NCI-H1105 (cell line): Measurements from ENCODE around the gene FOXC2.

Experiments used
- DNase-seq: peaks from one replicate; lab custom pipeline; 2025; lab: John Stamatoyannopoulos, UW

The FOXC2 gene

GRCh38 chr16:86616906-86617305, 50.3 kb downstream of the FOXC2 start:
- DNase-seq: no peak

- DNase-seq: no peak
These were observed 52.0 kb downstream of the FOXC2 start for GRCh38 chr16:86618431-86619238.
